NCI-H1092 treated with DMSO at 0.1 percent for 48 hours (cell line): ENCODE results near the gene MBTD1.

Experiments
- DNase-seq: peaks from one replicate; lab custom pipeline; 2025; lab: John Stamatoyannopoulos, UW

The MBTD1 gene

GRCh38 chr17:51144266-51145022, 115.4 kb downstream of the MBTD1 start:
- peak; percentile 9 for DNase-seq

DNA sequence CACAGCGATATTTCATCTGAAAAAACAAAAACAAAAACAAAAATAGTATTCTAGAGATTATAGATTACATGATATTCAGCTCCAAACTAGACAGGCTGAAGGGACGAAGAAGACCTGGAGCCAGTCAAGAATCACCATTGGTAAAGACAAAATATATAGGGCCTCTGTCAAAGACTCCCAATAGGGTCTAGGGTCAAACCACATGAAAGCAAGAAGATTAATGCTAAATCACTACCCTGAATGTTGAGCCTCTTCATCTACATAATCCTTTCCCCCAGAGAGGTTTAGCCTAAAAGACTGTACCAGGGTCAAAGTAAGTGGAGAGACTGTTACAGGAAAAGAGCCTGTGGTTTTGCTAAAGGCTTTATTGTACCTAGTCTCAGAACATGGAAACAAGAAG, 117.3 kb downstream of the MBTD1 start:
- no peak for DNase-seq

- DNase-seq = no peak
Measured at GRCh38 chr17:51135956-51136355, 123.9 kb downstream of the MBTD1 start.

- no peak for DNase-seq
Measured at GRCh38 chr17:51133365-51133764, 126.5 kb downstream of the MBTD1 start.

DNA sequence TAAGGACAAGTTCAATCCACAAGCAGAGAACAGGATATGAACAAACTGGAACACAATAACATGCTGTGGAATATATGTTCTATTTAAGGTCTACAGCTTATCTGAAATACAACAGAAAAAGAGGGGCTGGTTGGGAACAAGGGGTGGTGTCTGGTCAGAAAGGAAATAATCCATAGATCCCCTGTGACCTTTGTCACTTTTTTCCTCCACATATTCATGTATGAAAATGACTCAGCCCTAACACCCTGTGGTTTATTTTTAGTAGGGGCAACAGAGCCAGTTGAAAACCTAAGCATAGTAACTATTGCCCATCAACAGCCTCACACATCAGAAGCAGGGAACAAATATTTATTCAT, 126.9 kb downstream of the MBTD1 start:
- no peak for DNase-seq

- DNase-seq = no peak
Measured at GRCh38 chr17:51128076-51128475, 131.8 kb downstream of the MBTD1 start.
